Measurements from ENCODE around the gene ICA1L.

GRCh38 chr2:202918860-202919259, 47.3 kb upstream of the ICA1L start:
- TF ChIP-seq CTCF (IDR thresholded peaks at IDR 0.05; ENCODE audit: low read length) (no peak), EZH2 (IDR thresholded peaks at IDR 0.05; ENCODE audit: borderline replicate concordance, low read length) (no peak)
